GM18870 (cell line): ENCODE results near the gene CTU2.

Experiments used
- ATAC-seq: cut with Tn5 transposase; IDR thresholded peaks from one replicate; pipeline ENCODE4 v1.9.1; 2021; ENCODE audit warnings: moderate library complexity; ENCODE audit not compliant: unreplicated experiment

The CTU2 gene

GRCh38 chr16:88726981-88727380 lies 20.7 kb downstream of the CTU2 start:
- no peak for ATAC-seq

GRCh38 chr16:88727871-88728270 lies 21.6 kb downstream of the CTU2 start:
- no peak for ATAC-seq

- no peak for ATAC-seq
Measured at GRCh38 chr16:88730632-88731607, 24.6 kb downstream of the CTU2 start.

GRCh38 chr16:88731699-88732098 lies 25.4 kb downstream of the CTU2 start:
- no peak for ATAC-seq

- no peak for ATAC-seq
Measured at GRCh38 chr16:88732172-88732960, 26.1 kb downstream of the CTU2 start.

- no peak for ATAC-seq
Measured at GRCh38 chr16:88732961-88733294, 26.6 kb downstream of the CTU2 start.

- ATAC-seq, result no peak
Measured at GRCh38 chr16:88733630-88734360, 27.5 kb downstream of the CTU2 start.

- ATAC-seq, result no peak
Measured at GRCh38 chr16:88734361-88734728, 28.0 kb downstream of the CTU2 start.

GRCh38 chr16:88735121-88735520 lies 28.8 kb downstream of the CTU2 start:
- no peak for ATAC-seq

- ATAC-seq, result no peak
Measured at GRCh38 chr16:88735616-88736015, 29.3 kb downstream of the CTU2 start.

GRCh38 chr16:88736088-88736487 lies 29.8 kb downstream of the CTU2 start:
- no peak for ATAC-seq

- no peak for ATAC-seq
Measured at GRCh38 chr16:88736496-88736895, 30.2 kb downstream of the CTU2 start.

- ATAC-seq, result no peak
Measured at GRCh38 chr16:88737298-88738150, 31.2 kb downstream of the CTU2 start.

- ATAC-seq, result no peak
Measured at GRCh38 chr16:88738151-88739084, 32.1 kb downstream of the CTU2 start.

- no peak for ATAC-seq
Measured at GRCh38 chr16:88739139-88739976, 33.1 kb downstream of the CTU2 start.

GRCh38 chr16:88739977-88740726 lies 33.8 kb downstream of the CTU2 start:
- ATAC-seq, result no peak

GRCh38 chr16:88740727-88741055 lies 34.4 kb downstream of the CTU2 start:
- ATAC-seq, result no peak

GRCh38 chr16:88741368-88741767 lies 35.1 kb downstream of the CTU2 start:
- no peak for ATAC-seq
